ENCODE results near the gene SLC22A12. TPM values are rescaled to one million over a fixed set of nuclear protein-coding genes. Genes with fewer than 3 reads are reported as not detected.

Gene SLC22A12
- total RNA-seq, 1 donor from 2014 or later: not detected

GRCh38 chr11:64556721-64557250 is 34.2 kb upstream of the SLC22A12 start:
- H3K4me3 Mint-ChIP-seq: no peak overlapping the region
- peaks cover 7% of the 10 kb centered on the region for H3K9me3 Mint-ChIP-seq
- H3K4me1 Mint-ChIP-seq: peaks cover 28% of the 10 kb centered on the region
- no peak for TF ChIP-seq CTCF (conservative IDR thresholded peaks at IDR 0.05)
- DNase-seq (ENCODE audit: low read depth, low spot score): no peak
- peak overlapping the region; percentile 43 for H3K27ac Mint-ChIP-seq (ENCODE audit: unreplicated experiment)
- peaks cover 2% of the 10 kb centered on the region for H3K27me3 Mint-ChIP-seq (ENCODE audit: low read depth)
- peaks cover 2% of the 10 kb centered on the region for H3K36me3 Mint-ChIP-seq (ENCODE audit: low read depth)

GRCh38 chr11:64558065-64558745 is 32.8 kb upstream of the SLC22A12 start:
- Mint-ChIP-seq H3K4me1 (peaks cover 28% of the 10 kb centered on the region), H3K4me3 (no peak overlapping the region), H3K27ac (ENCODE audit: unreplicated experiment) (no peak overlapping the region), H3K36me3 (ENCODE audit: low read depth) (no peaks in the 10 kb centered on the region), H3K9me3 (no peaks in the 10 kb centered on the region), H3K27me3 (ENCODE audit: low read depth) (no peaks in the 10 kb centered on the region)
- no peak for DNase-seq (ENCODE audit: low read depth, low spot score)
- no peak for TF ChIP-seq CTCF (conservative IDR thresholded peaks at IDR 0.05)

GRCh38 chr11:64558869-64559268 is 32.2 kb upstream of the SLC22A12 start:
- DNase-seq (ENCODE audit: low read depth, low spot score): no peak
- Mint-ChIP-seq H3K4me3 (no peak overlapping the region), H3K27me3 (ENCODE audit: low read depth) (no peaks in the 10 kb centered on the region), H3K36me3 (ENCODE audit: low read depth) (no peaks in the 10 kb centered on the region), H3K4me1 (peaks cover 23% of the 10 kb centered on the region), H3K9me3 (no peaks in the 10 kb centered on the region), H3K27ac (ENCODE audit: unreplicated experiment) (no peak overlapping the region)
- no peak for TF ChIP-seq CTCF (conservative IDR thresholded peaks at IDR 0.05)

- no peaks in the 10 kb centered on the region for H3K27me3 Mint-ChIP-seq (ENCODE audit: low read depth)
- no peaks in the 10 kb centered on the region for H3K9me3 Mint-ChIP-seq
- H3K4me1 Mint-ChIP-seq: peaks cover 23% of the 10 kb centered on the region
- no peaks in the 10 kb centered on the region for H3K36me3 Mint-ChIP-seq (ENCODE audit: low read depth)
- H3K27ac Mint-ChIP-seq (ENCODE audit: unreplicated experiment): peak overlapping the region; percentile 86
- DNase-seq (ENCODE audit: low read depth, low spot score): no peak
- no peak for TF ChIP-seq CTCF (conservative IDR thresholded peaks at IDR 0.05)
- no peak overlapping the region for H3K4me3 Mint-ChIP-seq
Measured at GRCh38 chr11:64559351-64560138, 31.5 kb upstream of the SLC22A12 start.

GRCh38 chr11:64560139-64560771 is 30.8 kb upstream of the SLC22A12 start:
- no peak for DNase-seq (ENCODE audit: low read depth, low spot score)
- peak overlapping the region; percentile 93 for H3K27ac Mint-ChIP-seq (ENCODE audit: unreplicated experiment)
- H3K9me3 Mint-ChIP-seq: no peaks in the 10 kb centered on the region
- H3K36me3 Mint-ChIP-seq (ENCODE audit: low read depth): no peaks in the 10 kb centered on the region
- H3K4me3 Mint-ChIP-seq: no peak overlapping the region
- H3K4me1 Mint-ChIP-seq: peaks cover 22% of the 10 kb centered on the region
- no peak for TF ChIP-seq CTCF (conservative IDR thresholded peaks at IDR 0.05)
- no peaks in the 10 kb centered on the region for H3K27me3 Mint-ChIP-seq (ENCODE audit: low read depth)
